ENCODE results near the gene MGAT4A.
"Not testable (repeated sequence)": the region's sequence is repeated elsewhere in the genome, so short reads cannot be mapped to it uniquely, and the experiment has no call there.

MGAT4A gene

DNA sequence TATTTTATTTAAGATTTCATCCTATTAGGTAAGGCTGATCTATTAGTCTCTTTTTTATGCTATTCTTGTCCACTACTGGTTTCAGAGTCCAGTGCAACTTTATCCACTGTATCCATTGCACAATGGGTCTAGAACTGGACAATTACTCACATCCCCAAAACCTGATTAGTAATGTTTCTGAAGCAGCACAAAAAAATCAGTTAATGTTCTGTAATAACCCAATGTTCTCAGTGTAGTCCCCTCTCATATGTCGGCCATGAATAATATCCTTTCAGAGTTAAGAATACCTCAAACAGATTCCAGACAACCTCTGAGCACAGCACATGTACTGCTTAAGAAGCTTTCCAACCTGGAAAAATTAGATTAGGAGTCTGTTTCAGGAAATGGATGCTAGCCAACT, 29.7 kb downstream of the MGAT4A start:
- no peak for DNase-seq

DNA sequence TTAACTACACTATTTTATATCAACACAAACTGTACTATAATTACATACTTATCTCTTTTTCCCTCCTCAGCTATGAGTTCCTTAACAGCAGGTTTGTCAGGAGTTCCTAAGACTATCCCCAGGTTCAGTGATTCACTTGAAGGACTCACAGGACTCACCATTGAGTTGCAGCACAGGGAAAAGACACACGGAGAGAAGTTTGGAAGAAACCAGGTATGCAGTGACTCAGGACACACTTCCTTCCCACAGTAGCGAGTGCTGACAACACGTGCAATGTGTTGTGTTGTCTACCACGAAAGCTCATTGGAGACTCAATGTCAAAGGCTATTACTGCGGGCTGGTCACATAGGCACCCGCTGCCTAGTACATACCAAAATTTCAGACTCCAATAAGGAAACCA, 32.0 kb downstream of the MGAT4A start:
- no peak for DNase-seq

DNA sequence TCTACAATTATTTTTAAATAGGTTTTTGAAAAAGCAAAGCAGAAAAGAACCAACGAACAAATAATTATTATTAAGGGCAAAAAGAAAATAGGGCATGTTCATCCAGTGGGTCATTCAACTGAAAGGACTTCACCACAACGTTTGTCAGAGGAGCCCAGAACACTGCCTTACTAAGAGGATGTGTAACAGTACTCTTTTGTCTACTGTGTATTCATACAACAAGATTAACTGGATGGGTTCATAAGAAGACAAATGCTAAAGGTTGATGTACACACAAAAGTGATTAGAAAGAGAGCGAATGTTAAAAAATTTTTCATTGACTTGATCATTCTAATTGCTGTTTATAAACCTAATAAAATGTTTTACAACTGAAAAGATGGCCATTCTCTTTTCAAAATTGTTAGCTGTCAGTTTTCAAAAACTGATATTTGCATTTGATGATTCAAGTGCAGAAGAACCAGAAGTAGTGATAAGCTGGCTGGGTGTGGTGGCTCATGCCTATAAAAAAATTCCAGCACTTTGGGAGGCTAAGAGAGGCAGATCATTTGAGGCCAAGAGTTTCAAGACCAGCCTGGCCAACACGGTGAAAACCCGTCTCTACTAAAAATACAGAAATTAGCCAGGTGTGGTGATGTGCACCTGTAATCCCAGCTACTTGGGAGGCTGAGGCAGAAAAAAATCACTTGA, 33.1 kb downstream of the MGAT4A start:
- no peak for DNase-seq

DNA sequence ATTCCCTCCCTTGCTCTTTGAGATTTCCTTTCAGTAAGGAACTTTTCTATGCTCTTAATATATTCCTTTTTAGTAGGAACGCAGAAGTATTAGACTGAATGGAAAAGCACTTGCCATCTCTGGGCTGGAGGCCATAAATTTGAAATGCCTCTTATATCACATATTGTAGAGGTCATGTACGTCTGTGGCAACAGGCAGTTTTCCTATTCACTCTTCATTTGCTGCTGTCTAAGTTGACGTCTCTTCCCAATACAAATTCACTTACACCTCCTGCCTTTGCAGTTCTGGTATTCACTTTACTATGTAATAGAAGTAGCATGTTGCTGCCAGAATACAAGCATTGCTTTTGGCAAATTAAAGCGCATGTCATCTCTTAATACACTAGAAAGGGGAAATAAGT, 34.7 kb downstream of the MGAT4A start:
- DNase-seq: no peak

DNA sequence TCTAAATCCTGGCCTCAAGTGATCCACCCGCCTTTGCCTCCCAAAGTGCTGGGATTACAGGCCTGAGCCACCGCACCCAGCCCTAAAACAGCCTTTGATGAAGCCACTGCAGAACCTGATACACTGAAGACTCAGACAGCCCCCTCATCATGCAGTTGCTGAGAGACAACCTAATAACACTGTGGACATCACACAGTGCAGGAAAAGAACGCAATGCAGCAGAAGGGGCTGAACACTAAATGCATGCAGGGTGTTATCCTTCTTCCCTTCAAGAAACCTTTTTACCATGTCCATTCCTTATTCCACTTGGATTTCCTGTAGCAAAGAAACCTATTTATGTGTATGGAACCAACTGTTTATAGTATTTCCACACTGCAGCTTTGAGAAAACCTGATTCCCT, 35.7 kb downstream of the MGAT4A start:
- DNase-seq: no peak

DNA sequence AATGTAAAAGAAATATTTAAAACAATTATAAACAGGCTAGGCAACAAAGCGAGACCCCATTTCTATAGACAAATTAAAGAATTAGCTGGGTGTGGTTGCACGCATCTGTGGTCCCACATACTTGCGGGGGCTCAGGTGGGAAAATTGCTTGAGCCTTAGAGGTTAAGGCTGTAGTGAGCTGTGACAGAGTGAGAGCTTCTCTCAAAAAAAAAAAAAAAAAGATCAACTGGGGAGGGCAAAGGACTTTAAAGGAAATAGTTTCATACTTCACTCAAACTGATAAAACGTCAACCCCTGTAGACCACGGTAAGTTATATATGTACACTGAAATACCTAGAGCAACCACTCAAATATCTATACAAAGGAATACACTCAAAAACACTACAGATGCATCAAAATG, 37.5 kb downstream of the MGAT4A start:
- DNase-seq: no peak

DNA sequence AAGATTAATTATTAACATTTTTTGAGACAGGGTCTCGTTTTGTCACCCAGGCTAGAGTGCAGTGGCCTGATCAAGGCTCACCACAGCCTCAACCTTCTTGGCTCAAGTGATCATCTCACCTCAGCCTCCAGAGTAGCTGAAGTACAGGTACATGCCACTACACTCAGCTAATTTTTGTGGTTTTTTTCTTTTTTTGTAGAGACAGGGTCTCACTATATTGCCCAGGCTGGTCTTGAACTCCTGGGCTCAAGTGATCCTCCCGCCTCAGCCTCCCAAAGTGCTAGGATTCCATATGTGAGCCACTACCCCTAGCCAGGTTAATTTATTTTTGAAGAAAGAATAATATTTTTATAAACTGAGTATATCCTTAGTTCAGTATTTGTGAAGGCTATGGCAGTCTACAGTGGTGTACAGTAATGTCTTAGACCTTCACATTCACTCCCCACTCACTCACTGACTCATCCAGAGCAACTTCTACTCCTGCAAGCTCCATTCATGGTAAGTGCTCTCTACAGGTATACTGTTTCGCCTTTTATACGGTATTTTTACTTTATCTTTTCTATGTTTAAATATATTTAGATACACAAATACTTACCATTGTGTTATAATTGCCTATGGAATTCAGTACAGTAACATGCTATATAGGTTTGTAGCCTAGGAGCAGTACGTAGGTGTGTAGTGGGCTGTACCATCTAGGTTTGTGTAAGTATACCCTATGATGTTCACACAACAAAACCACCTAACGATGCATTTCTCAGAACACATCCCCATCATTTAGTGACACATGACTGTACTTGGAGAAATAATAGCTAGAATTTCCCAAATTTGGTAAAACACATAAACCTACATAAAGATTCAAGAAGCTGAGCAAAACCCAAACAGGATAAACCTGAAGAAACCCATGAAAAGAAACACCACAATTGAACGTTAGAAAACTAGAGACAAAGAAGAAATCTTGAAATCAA, 38.6 kb downstream of the MGAT4A start:
- no peak for DNase-seq

DNA sequence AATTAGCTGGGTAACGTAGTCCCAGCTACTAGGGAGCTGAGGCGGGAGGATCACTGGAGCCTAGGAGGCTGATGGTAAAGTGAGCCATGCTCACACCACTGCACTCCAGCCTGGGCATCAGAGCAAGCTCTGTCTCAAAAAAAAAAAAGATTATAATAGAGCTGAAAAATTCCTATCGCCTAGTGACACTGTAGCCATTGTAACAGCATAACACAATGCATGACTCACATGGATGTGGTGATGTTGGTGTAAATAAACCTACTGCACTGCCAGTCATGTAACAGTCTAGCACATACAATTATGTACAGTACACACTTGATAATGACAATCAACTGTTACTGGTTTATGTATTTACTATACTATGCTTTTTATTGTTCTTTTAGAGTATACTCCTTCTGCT, 39.6 kb downstream of the MGAT4A start:
- no peak for DNase-seq

DNA sequence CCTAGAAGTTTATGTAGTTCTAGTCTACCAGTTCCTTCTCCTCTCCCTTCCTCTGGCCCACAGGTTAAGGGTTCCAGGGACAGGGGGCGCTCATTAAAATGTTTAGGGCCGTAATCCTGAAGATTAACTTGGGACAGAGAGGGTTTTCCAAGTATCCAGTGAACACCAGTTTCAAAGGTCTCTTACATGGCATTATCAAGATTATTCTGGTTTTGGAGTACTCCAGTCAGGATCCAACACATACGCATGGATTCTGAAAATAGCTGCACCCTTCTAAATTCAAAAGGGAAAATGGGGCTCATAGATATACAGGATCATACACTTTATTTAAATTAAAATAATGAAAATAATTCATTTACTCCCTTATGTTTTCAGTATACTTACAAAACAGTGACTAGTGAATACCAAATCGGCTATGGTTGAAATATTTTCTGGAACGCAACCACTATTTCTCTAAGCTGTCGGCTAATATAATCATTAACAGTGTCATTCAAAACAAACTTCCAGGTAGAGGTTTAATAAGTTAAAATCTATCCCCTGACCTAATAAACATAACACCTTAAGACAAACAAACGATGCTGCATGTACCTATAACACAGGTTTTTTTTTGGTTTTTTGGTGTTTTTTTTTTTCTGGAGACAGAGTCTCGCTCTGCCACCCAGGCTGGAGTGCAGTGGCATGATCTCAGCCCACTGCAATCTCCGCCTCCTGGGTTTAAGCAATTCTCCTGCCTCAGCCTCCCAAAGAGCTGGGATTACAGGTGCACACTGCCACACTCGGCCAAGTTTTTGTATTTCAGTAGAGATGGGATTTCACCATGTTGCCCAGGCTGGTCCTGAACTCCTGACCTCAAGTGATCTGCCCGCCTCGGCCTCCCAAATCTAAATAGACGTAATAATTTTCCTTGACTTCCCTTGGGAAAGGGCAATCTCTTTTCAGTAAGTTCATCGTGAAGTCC, 44.7 kb downstream of the MGAT4A start:
- DNase-seq: no peak

DNA sequence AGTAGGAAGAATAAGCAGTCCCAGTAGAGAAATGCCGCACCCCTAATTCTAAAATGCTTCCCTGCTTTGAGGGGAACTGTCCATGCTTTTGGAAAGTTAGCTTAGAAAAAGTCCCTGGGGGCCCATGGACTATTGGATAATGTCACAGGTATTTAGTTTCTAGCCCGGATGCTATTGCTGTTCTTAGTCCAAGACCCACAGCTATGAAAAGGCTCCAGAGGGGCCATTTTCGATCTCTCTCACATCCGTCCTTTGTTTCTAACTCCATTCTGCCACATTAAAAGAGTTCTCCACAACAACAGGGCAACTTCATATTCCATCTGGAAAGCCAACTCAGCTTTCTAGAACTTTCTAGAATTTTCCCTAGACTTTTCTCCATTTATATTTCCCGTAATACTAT, 47.2 kb downstream of the MGAT4A start:
- no peak for DNase-seq

DNA sequence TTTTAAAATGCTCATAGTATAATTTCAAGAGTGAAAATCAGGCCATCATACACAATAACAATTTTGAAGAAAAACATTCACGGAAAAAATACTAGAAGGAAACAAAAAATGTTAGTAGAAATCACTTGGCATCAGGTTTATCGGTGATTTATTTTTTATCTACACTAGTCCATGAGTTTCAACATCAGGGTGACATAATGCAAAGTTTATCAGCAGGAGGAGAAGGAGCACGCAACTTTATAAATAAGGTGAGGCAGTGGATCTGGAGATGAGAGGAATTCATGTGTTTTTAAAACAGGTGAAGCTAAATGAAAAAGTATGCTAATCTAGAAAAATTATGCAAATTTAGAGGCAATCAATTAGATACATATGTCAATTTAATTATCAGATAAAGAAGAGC, 54.2 kb downstream of the MGAT4A start:
- DNase-seq: no peak

DNA sequence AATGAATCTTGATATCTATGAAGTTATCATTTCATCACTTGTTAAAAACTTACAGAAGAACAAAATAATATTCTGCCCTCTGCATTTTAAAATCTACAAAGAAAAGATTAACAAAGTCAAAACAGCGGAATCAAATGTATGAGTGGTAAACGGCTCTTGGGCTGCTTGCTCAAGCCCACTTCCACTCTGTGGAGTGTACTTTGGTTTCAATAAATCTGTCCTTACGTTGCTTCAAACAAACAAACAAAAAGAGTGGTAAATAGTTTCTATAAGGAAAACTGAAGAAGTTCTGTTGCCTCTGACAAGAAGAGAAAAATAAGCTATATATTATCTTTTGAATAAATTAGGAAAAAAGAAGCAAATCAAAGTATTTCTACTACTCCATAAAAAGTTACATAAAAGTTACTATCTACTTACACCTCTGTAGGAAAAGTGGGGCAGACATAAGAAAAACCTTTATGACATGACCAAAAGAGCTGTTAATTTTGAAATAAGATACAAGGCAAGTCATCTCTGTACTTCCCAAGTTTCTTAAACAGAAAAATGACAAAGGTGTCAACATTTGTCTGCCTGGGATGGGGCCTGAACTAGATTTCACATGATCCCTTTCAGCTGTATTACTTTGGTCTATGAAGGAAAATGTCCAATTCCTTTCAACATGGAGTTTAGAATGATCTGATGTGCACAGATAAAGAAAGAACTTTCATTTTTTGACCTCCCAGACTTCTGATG, 56.5 kb downstream of the MGAT4A start:
- no peak for DNase-seq

DNA sequence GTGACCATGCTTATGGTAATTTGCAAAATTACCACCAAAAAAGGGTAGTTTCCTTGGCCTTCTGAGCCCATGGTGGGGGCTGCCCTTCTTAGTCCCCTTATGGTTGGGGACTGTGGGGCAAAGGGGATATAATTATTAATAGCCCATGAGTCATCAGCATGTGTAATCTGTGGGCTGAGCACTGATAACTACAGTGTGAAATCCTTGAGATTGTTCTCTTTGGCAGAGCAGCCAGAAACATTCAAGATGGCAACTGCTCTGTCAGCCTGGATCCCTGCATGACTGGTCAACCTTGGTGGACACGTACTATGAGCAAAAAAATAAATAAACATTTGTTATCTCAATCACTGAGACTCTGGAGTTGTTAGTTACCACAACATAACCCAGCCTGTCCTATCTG, 61.3 kb downstream of the MGAT4A start:
- no peak for DNase-seq

DNA sequence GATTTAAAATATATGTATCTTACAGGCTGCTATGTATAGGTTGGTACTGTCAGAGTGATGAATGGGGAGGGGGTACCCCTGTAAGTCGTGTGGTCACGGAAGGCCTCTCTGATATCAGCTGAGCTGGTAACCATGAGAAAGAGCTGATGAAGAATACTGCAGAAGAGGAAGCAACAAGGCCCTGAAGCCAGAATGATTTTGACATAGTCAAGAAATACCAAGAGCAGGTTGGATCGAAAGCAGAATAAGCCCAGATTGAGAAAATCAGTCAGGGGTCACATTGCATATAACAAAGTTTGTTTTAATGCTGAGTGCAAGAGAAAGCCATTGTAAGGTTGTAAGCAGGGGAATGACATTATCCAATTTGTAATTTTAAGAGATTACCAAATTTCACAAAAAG, 65.3 kb downstream of the MGAT4A start:
- no peak for DNase-seq

DNA sequence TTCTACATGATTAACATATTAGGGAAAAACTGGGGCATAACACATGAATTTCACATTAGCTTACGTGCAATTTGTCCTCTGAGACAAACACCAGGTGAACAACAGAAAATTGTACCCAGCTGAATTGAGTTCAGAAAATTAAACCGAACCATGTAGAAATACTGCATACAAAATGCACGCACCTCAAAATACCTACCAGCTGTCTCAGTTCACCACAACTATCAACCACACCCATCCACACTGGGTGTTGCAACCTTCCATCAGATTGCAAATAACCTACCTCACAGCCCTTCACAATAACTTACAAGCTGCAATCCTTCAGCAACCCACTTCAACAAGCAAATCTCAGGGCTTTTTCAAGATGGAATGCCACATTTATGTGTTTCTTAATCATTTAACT, 66.6 kb downstream of the MGAT4A start:
- no peak for DNase-seq

DNA sequence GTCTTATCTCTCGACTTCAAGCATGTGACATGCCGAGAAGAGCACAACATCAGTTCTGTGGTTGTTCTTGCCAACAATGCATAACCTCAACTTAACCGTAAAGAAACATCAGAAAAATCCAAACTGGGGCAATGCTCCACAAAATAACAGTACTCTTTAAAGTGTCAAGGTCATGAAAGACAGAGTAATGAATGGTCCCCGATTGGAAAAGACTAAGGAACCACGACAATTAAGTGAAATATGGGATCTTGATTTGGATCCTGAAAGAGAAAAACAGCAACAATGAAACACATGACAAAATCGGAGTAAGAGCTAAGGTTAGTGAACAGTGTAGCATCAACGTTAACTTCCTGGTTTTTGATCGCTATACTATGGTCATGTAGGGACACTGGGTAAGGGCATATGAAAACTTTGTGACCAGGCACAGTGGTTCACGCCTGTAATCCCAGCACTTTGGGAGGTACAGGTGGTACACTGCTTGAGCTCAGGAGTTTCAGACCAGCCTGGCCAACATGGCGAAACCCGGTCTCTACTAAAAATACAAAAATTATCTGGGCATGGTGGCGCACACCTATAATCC, 67.3 kb downstream of the MGAT4A start:
- DNase-seq: no peak

DNA sequence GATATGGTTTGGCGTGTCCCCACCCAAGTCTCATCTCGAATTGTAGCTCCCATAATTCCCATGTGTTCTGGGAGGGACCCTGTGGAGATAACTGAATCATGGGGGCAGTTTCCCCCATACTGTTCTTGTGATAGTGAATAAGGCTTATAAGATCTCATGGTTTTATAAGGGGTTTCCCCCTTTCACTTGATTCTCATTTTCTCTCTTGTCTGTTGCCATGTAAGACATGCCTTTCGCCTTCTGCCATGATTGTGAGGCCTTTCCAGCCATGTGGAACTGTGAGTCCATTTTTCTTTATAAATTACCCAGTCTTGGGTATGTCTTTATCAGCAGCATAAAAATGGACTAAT, 71.5 kb downstream of the MGAT4A start:
- DNase-seq: not testable (repeated sequence)

DNA sequence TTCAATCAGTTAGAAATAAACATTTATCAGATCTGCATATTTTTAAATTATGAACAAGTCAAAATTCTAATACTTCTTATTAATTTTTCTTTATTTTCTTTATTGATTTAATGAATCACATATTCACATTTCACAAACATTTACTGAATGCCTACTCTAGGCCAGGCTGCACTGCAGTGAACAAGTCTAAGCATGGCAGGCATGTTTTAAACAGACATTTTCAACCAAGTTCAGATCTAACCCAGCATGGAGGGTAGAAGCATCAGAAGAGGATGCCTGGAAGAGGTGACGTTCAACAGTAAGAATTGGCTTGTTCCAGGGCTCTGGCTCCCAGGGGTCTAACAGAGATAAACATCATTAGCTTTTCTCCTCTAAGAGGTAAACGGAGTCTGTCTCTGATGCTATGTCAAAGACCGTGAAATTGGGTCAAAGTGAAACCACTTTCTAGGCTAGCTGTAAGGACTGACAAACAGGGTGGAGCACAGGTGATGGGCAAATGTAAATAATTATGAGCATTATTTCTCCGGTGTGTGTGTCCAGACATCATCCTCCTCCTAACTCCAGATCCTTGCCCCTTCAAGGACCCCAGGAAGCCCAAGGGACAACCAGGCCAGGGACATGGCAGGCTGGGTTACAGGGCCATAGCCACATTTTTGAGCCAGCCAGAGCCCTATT, 72.0 kb downstream of the MGAT4A start:
- no peak for DNase-seq

DNA sequence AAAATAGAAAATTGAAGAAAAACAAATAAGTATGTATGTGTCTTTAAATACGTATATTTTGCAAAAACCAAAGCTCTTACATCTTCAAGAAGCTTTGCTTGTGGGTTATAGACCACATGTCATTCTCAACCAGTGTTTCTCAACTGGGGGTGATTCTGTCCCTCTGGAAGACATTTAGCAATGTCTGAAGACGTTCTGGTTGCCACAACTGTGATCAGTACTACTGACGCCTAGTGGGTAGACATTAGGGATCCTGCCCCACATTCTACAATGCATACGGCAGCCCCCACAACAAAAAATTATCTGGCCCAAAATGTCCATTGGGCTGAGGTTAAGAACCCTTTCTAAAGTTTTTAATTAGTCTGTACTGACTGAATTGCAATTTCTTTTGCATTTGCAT, 74.1 kb downstream of the MGAT4A start:
- no peak for DNase-seq

DNA sequence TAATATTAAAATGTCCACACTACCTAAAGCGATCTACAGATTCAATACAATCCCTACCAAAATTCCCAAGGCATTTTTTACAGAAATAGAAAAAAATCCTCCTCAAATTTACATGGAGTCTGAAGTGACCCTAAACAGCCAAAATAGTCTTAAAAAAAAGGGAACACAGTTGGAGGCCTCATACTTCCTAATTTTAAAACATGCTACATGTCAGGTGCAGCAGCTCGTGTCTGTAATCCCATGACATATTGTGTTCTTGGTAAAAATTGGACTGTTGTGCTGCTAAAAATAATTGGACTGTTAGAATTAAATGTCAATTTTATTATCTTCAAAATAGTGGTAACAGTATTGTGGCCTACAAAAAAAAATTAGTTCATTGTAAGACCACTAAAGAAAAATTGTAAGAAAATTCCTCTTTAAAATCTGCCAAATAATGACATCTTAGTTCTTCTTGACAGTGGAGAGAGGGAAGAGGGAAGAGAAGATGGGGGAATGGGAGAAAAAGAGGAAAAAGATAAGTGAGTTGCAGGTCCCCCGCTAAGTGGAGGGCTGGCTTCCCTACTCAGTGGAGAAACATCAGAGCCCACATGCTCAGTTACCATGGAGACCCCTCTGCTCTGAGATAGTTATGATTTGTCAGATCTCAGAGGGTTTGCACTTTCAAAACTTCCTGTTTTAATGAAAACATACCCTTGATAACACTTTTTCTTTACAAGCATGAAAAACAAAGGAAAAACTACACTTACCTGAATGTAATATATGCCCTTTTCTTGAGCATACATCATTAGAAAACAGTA, 76.0 kb downstream of the MGAT4A start:
- DNase-seq: no peak

DNA sequence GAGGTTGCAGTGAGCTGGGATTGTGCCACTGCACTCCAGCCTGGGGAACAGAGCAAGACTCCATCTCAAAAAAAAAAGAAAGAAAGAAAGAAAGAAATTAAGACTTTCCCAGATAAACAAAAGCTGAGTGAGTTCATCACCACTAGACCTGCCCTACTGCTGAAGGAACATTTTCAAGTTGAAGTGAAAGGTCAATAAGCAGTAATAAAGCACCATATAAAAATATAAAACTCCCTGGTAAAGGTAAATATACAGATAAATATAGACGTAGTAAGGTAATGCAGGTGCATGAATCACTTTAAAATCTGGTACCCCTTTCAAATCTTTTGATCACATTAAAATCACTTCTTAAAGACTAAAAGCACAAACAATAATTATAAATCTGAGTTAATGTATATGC, 79.9 kb downstream of the MGAT4A start:
- DNase-seq: no peak

All from activated naive CD4-positive, alpha-beta T cell (primary cell).